Body of pancreas (tissue), 4 donors: ENCODE results near the gene PHF1.

Experiments used
- POLR2A ChIP-seq, 3 donors: fragments of 450-650 bp; IDR thresholded peaks; one replicate each; pipeline ENCODE4 v1.6.1; 2016; ENCODE audit warnings: antibody characterized with exemption in 3 of 3, mild to moderate bottlenecking in 2 of 3
- TF ChIP-seq, protein P1 (sequence below), 7 experiments: fragments of 450-650 bp in 4 of 7; fragments of 200-600 bp in 3 of 7; sonication (generic) in 3 of 7; IDR thresholded peaks; one replicate each; pipeline ENCODE4 v1.5.1; 2016 to 2019; ENCODE audit warnings: antibody characterized with exemption in 7 of 7

DNA sequence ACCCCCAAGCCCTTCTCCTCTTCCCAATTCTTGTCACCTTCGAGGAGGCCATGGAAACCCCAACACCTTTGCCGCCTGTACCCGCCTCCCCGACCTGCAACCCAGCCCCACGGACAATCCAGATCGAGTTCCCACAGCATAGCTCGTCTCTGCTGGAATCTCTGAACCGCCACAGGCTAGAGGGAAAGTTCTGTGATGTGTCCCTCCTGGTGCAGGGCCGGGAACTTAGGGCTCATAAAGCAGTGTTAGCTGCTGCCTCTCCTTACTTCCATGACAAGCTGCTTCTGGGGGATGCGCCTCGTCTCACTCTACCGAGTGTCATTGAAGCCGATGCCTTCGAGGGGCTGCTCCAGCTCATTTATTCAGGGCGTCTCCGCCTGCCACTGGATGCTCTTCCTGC is 44.2 kb downstream of the PHF1 start:
- TF ChIP-seq, protein P1, sequence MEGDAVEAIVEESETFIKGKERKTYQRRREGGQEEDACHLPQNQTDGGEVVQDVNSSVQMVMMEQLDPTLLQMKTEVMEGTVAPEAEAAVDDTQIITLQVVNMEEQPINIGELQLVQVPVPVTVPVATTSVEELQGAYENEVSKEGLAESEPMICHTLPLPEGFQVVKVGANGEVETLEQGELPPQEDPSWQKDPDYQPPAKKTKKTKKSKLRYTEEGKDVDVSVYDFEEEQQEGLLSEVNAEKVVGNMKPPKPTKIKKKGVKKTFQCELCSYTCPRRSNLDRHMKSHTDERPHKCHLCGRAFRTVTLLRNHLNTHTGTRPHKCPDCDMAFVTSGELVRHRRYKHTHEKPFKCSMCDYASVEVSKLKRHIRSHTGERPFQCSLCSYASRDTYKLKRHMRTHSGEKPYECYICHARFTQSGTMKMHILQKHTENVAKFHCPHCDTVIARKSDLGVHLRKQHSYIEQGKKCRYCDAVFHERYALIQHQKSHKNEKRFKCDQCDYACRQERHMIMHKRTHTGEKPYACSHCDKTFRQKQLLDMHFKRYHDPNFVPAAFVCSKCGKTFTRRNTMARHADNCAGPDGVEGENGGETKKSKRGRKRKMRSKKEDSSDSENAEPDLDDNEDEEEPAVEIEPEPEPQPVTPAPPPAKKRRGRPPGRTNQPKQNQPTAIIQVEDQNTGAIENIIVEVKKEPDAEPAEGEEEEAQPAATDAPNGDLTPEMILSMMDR (IDR thresholded peaks at IDR 0.05) = no peak
- no peak for TF ChIP-seq POLR2A (IDR thresholded peaks at IDR 0.05)
